ENCODE data around the gene NFIC.
A peak's percentile ranks its signal among the peaks of the same experiment; 100 is the strongest.

The NFIC gene

GRCh38 chr19:3457528-3458228 is 91.3 kb downstream of the NFIC start:
- H3K4me3 ChIP-seq (ENCODE audit: low read depth, low read length), result no peak overlapping the region
- DNase-seq (ENCODE audit: low read depth), result no peak

GRCh38 chr19:3458229-3459088 is 92.1 kb downstream of the NFIC start:
- H3K4me3 ChIP-seq (ENCODE audit: low read depth, low read length), result no peak overlapping the region
- DNase-seq (ENCODE audit: low read depth), result peak; percentile 41

GRCh38 chr19:3459089-3459881 is 92.9 kb downstream of the NFIC start:
- peak; percentile 83 for DNase-seq (ENCODE audit: low read depth)
- H3K4me3 ChIP-seq (ENCODE audit: low read depth, low read length), result no peak overlapping the region

GRCh38 chr19:3459965-3460582 is 93.7 kb downstream of the NFIC start:
- H3K4me3 ChIP-seq (ENCODE audit: low read depth, low read length), result no peak overlapping the region
- DNase-seq (ENCODE audit: low read depth), result no peak

GRCh38 chr19:3462991-3463713 is 96.8 kb downstream of the NFIC start:
- no peak overlapping the region for H3K4me3 ChIP-seq (ENCODE audit: low read depth, low read length)
- no peak for DNase-seq (ENCODE audit: low read depth)

- no peak overlapping the region for H3K4me3 ChIP-seq (ENCODE audit: low read depth, low read length)
- DNase-seq (ENCODE audit: low read depth), result no peak
Observed at GRCh38 chr19:3463714-3464586, 97.6 kb downstream of the NFIC start.

- no peak overlapping the region for H3K4me3 ChIP-seq (ENCODE audit: low read depth, low read length)
- no peak for DNase-seq (ENCODE audit: low read depth)
Observed at GRCh38 chr19:3464587-3465235, 98.3 kb downstream of the NFIC start.

GRCh38 chr19:3465552-3465951 is 99.2 kb downstream of the NFIC start:
- no peak overlapping the region for H3K4me3 ChIP-seq (ENCODE audit: low read depth, low read length)
- no peak for DNase-seq (ENCODE audit: low read depth)

GRCh38 chr19:3466635-3467034 is 100.3 kb downstream of the NFIC start:
- H3K4me3 ChIP-seq (ENCODE audit: low read depth, low read length), result no peak overlapping the region
- DNase-seq (ENCODE audit: low read depth), result no peak

- no peak overlapping the region for H3K4me3 ChIP-seq (ENCODE audit: low read depth, low read length)
- no peak for DNase-seq (ENCODE audit: low read depth)
Observed at GRCh38 chr19:3467437-3468198, 101.2 kb downstream of the NFIC start.

GRCh38 chr19:3468211-3468610 is 101.8 kb downstream of the NFIC start:
- no peak for DNase-seq (ENCODE audit: low read depth)
- H3K4me3 ChIP-seq (ENCODE audit: low read depth, low read length), result no peak overlapping the region

GRCh38 chr19:3469638-3470499 is 103.5 kb downstream of the NFIC start:
- no peak for DNase-seq (ENCODE audit: low read depth)
- H3K4me3 ChIP-seq (ENCODE audit: low read depth, low read length), result no peak overlapping the region

GRCh38 chr19:3470500-3471128 is 104.2 kb downstream of the NFIC start:
- no peak overlapping the region for H3K4me3 ChIP-seq (ENCODE audit: low read depth, low read length)
- no peak for DNase-seq (ENCODE audit: low read depth)

- DNase-seq (ENCODE audit: low read depth), result no peak
- no peak overlapping the region for H3K4me3 ChIP-seq (ENCODE audit: low read depth, low read length)
Observed at GRCh38 chr19:3471954-3472655, 105.7 kb downstream of the NFIC start.

- DNase-seq (ENCODE audit: low read depth), result no peak
- no peak overlapping the region for H3K4me3 ChIP-seq (ENCODE audit: low read depth, low read length)
Observed at GRCh38 chr19:3474010-3474409, 107.6 kb downstream of the NFIC start.

Measured in skeletal muscle cell (primary cell).